Stimulated activated CD4-positive, alpha-beta T cell treated with anti-CD3 and anti-CD28 coated beads, Interleukin-12 subunit alpha, Interleukin-12 subunit beta, amount 100 ng/mL, for 48 hours (primary cell): ENCODE measurements around the gene FADS2.

Experiments
- DNase-seq, 3 donors: peaks; one replicate each; pipeline ENCODE4 v3.0.0-alpha.2; 2020; ENCODE audit warnings: low read depth in 2 of 3, low spot score in 1 of 3

FADS2 gene

DNA sequence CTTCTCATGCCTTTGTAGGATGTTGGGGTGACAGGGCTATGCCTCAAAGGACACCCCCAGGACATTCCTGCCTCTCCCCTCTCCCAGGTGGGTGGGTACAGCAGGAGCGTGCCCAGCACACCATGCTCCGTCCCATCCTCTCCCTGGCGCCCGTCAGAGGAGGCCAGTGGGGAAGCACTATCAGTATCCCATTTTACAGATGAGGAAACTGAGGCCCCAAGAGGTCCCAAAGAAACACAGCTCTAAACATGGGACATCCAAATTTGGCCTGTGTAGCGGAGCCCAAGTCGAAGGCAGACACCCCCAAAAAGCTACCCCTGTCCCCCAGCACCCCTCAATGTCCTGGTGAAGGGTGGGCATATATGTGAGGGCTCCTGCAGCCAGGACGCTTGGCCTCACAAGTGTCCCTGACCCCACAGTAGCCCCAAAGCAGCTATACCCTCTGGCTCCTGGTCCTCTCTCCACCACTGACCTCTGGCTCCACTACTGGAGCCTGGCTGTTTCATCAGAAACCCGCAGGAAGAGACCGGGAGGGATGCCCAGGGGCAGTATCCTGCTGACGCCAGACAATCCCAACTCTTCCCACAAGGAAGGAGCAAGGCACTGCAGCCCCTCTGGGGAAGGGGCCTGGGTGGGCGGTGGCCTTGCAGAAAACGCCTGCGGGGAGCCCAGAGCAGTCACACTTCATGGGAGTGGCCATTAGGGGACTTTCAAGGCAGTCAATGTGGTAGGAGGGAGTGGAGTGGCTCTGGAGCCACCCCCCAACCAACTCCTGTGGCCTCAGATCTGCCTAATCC, 57.9 kb downstream of the FADS2 start:
- DNase-seq: no peak

DNA sequence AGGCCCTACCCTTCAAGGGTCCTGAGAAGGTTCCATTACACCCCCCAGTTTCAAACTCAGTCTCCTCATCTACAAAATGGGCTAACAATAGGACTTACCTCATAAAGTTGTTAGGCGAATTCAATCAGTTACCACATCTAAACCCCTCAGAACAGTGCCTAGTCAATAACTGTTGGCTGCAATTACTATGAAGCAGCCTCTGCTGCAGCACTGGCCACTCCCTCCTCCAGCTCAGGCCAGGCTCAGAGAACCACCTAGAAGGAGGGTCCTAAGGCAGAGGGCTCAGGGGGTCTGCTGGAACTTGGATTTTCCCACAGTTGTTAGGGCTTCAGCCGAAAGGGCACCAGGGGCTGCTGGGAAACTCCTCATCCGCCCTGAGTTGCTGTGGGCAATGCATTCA, 58.5 kb downstream of the FADS2 start:
- DNase-seq: no peak

DNA sequence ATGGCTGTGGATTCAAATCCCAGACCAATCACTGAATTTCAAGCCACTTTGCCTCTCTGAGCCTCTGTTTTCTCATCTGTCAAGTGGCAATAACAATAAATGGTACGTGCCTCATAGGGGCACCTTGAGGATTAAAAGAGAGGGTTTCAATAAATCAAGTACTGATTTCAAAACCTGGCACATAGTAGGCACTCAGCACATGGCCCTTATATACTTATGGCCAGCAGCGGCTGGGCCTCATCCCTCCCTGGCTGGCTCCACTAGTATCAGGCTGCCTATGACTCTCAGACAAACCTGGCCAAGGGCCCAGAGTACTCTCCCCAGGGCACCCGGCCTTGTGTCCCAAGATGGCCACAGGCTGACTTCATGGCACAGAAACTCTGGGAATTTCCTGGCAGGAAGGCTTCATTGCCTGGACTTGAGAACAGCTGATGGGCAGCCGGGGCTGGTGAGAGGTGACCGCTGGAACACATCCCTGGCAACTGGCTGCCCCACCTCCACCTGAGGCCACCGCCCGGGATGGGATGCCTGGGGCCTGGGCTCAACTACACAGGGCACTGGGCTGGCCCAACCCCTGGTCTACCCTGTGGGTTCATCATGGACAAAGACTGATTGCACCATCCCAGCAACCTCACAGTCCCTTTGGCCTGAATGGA, 59.9 kb downstream of the FADS2 start:
- DNase-seq: no peak

DNA sequence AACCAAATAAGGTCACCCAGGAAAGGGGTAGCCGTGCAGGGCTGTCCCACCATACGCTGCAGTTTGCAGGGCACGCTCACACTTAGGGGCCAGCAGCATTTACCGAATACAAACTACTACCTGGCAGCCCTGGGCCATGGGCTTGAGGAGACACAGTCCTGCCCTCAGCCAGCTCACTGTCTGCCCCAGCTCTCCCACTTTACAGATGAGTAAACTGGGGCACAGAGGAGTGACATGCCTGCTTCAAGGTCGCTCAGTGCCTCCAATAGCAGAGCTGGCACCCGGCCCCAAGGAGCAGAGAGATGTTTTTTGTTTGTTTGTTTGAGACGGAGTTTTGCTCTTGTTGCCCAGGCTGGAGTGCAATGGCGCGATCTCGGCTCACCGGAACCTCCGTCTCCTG, 60.5 kb downstream of the FADS2 start:
- DNase-seq: no peak

DNA sequence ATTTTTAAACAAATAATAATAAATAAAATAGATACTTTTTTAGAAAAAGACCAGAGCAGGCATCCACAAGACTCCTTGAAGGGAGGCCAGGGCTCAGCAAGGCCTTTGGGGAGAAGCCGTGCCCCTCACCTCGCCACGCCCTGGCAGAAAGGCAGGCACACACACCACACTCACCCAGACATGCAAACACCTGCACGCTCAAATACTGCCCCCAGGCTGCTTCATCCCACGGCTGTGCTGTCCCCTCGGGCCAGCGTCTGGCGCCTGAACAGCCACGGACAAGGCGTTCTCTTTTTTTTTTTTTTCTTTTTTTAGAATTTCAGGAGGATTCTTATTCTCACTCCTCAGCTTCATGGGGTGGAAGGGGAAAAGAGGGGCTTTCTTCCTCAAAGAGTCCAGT, 61.7 kb downstream of the FADS2 start:
- no peak for DNase-seq

DNA sequence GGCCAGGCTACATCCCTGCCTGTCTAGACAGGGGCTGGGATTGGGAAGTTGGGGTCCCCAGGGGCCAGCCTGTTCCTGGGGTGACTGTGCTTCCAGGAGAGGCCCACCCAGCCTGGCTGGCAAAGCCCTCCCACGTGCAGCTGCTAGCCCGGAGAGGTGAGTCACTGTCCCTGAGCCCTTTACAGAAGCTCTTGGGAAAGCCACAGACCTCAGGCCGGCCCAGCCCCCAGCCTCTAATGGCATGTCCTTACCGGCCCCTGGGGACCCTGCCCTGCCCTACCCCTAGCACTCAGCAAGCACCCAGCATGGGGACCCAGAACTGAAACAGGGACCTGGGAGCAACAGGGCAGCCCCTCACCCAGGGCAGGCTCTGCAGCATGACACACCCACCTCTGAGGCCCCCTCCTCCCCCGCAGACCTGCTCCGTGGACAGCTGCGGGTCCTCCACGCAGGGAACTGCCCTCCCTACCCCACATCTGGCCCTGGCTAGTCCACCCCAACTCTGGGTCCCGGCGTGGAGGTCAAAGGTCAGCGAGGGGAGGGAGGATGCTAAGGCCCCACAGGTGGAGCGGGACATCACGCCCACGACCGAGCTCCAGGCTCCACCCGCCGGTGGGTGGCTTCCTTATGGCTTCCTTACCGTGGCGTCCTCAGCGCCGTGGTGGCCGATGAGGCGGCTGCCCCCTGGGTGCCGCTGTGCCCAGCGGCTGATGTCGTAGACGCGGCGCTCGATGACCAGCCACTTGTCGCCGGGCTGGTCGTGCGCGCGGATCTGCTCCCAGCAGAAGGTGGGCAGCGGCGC, 62.6 kb downstream of the FADS2 start:
- no peak for DNase-seq

DNA sequence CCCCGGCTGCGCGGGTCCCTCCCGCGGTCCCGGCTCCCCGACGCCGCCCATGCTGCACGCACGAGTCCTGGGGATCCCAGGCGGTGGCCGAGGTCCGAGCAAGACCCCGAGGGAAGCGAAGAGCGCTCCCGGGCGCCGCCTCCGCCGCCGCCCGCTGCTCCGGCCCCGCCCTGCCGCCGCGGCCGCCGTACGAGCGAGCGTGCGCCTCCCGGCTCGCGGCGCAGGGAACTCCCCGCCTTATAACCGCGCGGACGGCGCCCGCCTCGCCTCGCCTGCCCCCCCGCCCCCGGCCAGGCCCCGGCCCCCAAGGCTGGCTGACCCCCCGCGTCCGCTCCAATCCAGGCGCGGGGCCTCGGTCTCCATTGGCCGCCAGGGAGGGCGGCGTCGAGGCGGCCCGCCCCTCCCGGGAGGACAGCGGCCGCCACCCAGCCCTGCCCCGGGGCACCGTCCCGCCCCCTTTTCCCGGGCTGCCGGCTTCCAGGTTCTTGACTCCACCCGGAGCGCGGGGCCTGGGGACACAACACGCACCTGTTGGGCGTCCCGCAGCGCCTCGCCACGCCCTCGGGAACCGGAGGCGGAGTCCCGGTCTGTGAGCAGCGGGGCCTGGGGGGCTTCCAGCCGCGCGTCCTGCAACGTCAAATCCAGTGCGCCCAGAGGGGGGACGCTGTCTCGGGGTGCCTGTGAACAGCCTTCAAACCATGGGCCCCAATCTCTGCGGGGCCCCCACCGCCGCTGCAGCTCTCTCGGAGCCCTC, 63.4 kb downstream of the FADS2 start, which contains the start of gene FADS3:
Gene FADS3, minus strand, starts transcription at position 215 of the 754 bp plus-strand sequence. Its CDS starts 164 bp downstream, at position 51.
- peak in 1 of 3 donors; percentile 50 for DNase-seq

DNA sequence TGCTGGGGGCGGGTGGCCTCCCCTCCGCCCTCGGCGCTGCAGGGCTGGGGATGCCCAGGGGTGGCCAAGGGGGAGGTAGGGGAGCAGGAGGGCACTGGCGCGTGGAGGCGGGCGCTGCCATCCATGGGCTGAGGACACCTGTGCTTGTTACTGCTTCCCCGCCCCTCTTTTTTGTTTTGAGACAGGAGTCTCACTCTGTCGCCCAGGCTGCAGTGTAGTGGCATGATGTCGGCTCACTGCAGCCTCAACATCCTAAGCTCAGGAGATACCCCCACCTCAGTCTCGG, 63.9 kb downstream of the FADS2 start:
- DNase-seq: no peak

DNA sequence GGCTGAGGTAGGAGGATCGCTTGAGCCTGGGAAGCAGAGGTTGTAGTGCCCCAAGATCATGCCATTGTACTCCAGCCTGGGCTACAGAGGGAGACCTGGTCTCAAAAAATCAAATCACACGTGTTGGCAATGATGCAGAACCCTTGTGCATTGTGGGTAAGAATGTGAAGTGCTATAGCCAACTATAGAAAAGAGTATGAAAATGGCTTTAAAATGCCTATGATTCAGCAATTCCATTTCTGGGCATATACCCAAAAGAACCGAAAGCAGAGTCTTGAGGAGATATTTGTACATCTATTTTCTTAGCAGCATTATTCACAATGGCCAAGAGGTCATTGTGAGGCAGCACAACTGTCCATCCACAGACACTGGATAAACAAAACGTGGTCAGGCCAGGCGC, 65.9 kb downstream of the FADS2 start:
- DNase-seq: no peak

DNA sequence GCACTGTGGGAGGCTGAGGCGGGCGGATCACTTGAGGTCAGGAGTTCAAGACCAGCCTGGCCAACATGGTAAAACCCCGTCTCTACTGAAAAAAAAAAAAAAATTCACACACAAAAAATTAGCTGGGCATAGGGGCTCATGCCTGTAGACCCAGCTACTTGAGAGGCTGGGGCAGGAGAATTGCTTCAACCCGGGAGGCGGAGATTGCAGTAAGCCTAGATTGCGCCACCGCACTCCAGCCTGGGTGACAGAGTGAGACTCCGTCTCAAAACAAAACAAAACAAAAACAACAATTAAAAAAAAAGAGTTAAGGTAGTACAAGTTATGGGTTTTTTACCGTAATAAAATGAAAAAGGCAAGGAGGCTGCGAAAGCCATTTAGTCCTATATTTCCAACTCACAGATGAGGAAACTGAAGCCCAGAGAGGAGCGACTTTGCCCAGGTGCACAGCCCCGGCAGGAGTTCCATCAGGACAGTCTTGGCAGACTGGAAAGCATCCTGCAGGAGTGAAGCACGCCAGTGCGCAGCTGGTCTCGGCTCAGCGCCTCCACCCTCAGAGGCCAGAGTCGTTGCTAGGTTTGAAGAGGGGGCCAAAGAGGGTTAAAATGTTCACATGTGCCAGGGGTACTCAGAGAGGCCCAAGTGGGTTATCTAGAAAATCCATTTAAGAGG, 67.1 kb downstream of the FADS2 start:
- no peak for DNase-seq

DNA sequence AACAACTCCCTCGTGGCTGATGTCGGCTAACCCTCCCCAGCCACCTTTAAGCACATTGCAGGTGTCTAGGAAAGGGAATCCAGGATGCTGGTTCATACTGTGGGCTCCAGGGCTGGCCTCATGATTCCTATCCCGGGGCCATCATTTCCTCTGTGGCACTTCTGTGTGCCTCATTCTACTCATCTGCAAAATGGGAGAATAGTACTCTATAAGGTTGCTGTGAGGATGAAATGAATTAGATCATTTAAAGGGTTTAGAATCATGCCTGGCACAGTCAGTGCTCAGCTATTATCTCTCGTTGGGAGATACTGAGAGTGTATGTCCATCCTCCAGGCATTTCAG, 67.6 kb downstream of the FADS2 start:
- DNase-seq: no peak

DNA sequence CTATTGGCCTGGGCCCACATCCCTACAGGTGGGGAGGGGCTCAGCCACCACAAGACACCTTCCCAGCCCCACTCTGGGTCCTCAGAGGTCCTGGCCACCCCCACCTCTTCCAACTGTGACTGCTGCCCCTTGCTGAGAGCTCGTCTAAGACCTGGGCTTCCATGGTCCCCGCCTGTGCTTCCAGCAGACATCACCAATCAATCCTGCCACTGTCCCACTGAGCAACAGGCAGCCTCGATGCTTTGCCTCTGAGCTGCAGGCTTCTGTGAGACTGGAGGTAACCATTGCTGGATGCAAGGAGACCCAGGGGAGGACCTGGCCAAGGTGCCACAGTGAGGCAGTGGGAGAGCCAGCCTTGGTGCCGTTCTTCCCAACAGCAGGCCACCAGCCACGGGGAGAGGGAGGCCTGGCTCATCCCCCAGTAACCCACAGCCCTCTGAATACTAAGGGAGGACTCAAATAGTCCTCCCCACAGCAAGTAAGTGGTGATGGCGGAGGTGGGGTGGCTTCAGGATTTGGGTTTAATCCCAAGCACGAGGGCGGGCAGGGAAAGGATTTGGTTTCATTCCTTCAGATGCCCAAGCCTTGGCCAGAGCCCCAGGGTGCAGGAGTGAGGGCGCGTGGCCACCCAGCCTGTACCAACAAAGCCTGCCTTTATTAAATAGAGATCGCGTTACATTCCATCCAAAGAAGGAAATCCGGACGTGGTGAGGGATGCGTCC, 68.7 kb downstream of the FADS2 start:
- no peak for DNase-seq

DNA sequence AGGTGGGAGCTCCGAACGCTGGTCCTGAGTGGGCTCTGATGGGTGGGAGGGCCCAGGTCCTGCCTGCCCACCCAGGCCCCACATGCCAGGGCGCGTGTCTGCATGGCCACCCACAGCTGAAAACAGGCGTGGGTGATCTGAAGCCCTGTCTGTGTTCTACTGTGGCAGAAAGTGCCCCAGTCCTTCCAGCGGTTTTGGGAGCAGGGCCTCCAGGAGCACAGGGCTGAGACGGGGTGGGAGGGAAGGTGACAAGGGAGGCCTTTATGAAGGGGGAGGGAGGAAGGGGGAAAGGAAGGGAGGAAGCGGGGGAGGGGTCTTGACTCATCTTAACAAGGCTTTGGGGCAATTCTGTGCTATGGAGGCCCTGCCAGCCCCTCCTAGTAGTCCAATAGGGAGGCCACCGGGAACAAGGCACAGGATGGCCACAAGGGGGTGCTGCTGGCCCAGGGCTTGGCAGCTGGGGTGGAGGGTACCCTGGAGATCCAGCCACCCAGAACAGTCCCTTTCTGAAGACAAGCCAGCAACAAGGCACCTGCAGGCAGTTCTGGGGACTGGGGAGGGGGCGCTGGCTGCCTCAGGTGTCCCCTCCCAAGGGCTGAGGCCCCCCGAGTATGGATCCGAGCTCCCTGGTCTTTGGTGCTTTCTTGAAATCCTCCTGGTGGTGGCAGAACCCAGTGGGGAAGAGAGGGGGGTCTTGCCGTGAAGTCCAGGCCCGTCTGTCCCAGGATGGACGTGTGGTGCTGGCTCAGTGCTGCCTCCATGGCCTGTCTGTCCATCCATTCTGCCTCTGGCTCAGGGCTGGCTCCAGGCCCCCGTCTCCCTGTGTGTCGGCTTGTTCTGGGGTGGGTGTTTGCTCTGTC, 69.5 kb downstream of the FADS2 start:
- DNase-seq: peak; percentile 63 to 82 (median 65)

DNA sequence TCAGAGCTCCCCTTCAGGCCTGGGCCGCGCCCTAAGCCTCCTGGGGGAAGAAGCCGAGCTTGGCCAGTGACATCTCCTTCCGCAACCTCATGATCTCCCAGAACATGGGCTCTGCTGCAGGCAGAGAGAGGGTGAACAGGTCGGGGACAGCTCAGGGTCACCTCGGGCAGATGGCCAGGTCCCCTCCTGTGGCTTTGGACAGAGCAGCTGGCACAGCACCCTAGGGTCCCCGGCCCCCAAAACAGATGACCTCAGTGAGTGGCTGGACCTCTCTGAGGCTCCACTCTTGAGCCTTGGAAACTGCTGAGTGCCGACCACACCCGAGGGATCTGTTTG, 70.1 kb downstream of the FADS2 start:
- DNase-seq: no peak

DNA sequence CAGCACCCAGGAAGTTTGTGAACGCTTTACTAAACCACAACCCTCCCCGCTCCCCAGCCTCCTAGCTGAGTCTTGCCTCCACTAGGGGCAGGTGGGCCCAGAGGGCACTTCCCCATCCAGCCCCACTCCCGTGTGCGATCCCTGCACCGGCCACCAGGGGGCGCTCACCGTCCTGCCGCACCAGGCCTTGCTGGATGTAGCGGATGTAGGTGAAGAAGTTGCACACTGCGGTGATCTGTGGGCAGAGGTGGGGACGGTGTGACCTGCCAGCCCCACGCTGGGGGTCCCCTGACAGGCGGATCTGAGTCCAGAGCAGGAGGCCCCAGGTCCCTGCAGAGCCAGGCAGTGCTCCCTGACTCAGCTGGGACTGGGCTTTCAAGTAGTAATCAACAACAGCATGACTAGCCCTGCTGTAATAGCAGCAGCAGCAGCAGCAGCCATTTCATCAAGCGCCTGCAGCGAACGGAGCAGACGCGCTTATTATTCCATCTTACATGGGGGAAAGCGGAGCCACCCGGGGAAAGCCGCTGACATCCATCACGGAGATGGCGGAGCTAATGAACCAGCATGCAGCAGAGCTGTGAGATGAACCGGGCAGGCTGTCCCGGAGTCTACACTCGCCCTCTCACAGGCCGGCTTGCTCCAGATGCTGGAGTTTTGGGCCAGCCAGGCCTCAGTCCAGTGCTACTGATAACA, 71.2 kb downstream of the FADS2 start:
- DNase-seq: peak; percentile 82 to 97 (median 85)

DNA sequence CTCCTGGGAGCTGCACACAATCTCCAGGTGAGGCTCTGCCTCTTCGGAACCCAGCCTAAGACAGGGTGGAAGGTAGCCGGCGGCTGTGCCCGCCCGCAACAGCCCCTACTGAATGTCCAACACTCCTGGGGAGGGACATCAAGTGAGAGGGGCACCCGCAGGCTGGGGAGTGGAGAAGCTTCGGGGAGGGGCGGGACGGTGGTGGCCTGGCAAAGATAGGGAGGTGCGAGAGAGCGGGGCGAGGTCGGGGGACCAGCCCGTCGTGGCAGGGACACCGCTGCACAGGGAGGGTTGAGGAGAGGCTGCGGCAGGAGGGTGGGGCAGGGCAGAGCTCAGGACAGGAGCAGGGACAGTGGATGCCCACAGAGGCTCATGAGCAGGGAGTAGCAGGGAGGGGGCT, 72.2 kb downstream of the FADS2 start:
- DNase-seq: no peak

DNA sequence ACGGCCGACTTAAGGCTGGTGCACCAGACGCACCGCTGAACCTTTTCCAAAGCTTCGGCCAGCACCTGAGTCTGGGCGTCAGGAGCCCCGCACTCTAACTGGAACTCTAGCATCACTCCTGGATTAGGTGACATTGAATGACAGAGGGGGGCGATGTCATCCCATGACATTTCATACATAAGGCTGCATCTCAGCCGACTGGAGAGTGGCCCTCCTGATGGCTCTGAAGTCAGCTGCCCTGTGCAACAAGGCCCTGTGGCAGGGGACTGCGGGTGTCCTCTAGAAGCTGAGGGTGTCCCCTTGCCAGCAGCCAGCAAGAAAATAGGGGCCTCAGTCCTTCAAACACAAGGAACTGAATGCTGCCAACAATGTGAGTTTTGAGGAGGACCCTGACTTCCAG, 73.3 kb downstream of the FADS2 start:
- no peak for DNase-seq

DNA sequence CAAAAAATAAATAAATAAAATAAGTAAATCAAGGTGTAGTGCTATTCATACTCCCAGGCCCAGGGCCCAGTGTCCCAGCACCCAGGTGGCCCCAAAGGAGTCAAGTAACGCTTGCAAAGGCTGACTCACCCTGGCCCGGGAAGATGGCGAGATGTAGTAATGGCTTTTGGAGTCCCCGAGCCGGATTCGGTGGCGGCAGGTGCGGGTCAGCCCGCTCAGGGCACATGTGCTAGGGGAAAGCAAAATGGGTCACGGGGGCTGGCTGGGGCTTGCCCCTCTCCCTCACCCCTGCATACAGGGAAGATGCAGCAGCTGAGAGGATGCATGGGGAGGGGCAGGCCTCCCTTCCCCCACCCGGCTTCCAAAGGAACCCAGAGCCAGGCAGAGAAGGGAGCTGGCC, 74.2 kb downstream of the FADS2 start:
- no peak for DNase-seq

DNA sequence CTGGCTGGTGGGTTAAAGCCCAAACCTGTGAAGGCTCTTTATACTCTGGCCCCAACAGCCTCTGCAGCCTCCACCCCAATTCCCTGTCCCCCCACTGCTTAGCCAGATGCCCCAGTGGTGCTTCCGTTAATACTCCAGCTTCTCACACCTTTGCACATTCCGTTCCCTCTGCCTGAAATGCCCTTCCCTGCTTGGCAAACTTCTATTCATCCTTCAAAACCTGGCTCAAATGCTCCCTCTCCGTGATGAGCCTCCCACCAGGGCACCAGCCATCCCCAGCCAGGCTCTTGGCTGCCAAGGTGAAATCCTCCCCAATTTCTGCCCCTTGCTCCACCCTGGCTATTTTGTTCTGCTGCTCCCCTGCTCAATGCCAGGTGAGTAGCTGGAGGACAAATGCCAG, 75.7 kb downstream of the FADS2 start:
- DNase-seq: no peak
